ENCODE results near the gene TANC2. TPM values are rescaled to one million over a fixed set of nuclear protein-coding genes. Genes with fewer than 3 reads are reported as not detected.

Gene TANC2
- total and polyA plus RNA-seq, 9 of the 15 experiments (the other 6 are each of a cell fraction or from before 2014, with no cell fraction given) = 0.46 to 7.8 (median 4.5) TPM

DNA sequence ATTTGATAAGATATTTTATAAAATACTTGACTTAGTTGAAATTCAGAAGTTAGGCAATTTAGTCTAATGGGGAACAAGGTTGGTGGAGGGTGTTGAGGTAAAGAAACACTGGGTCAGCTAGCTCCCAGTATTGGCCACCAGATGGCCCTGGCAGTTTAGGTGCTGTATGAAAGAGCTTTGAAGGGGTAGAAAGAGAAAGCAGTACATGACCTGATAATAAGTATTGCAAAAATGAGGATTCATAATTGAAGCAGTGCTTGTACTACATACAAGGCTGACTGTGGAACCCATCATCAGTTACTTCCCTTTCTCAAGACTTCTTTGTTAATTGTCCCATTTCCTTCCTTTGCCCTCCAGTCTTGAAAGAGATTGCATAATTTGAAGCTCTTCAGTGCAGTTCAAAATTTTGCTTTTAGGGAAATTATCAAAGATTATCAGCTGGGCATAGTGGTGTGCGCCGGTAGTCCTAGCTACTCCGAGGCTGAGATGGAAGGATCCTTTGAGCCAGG lies 29.4 kb downstream of the TANC2 start (continued):
- TF ChIP-seq SMARCB1 (IDR thresholded peaks at IDR 0.05; ENCODE audit: insufficient read length, low read depth) (no peak), SP2 (IDR thresholded peaks at IDR 0.05; ENCODE audit: extremely low read depth, low read depth, low read length, poor library complexity, severe bottlenecking) (no peak), ZNF253 (CRISPR knock-in tag; conservative IDR thresholded peaks at IDR 0.05) (no peak), SMARCA4 (IDR thresholded peaks at IDR 0.05) (no peak), SMARCC2 (IDR thresholded peaks at IDR 0.05; ENCODE audit: low read depth) (no peak), ZNF134 (CRISPR knock-in tag; conservative IDR thresholded peaks at IDR 0.05) (no peak), TSC22D4 (tag; IDR thresholded peaks at IDR 0.05) (no peak), L3MBTL2 (IDR thresholded peaks at IDR 0.05) (0 out of 2 replicates have a peak, but pooled peaks have one; percentile 10), LCOR (CRISPR knock-in tag; IDR thresholded peaks at IDR 0.05) (no peak), ILK (tag; IDR thresholded peaks at IDR 0.05; ENCODE audit: borderline replicate concordance, low read depth) (no peak), NCOA4 (IDR thresholded peaks at IDR 0.05; ENCODE audit: partially characterized antibody) (no peak), RAD21 (CRISPR knock-in tag; conservative IDR thresholded peaks at IDR 0.05 in 1 of 2, IDR thresholded peaks at IDR 0.05 in 1 of 2) (peak; percentile 57 to 76), XRCC3 (IDR thresholded peaks at IDR 0.05) (no peak), THRAP3 (IDR thresholded peaks at IDR 0.05; ENCODE audit: borderline replicate concordance) (no peak), SMAD3 (CRISPR knock-in tag; conservative IDR thresholded peaks at IDR 0.05) (no peak), ZNF324 (CRISPR knock-in tag; IDR thresholded peaks at IDR 0.05) (no peak), ZNF217 (CRISPR knock-in tag; IDR thresholded peaks at IDR 0.05) (no peak), TAF7 (tag; IDR thresholded peaks at IDR 0.05) (no peak)
- TF ChIP-seq, protein P1, sequence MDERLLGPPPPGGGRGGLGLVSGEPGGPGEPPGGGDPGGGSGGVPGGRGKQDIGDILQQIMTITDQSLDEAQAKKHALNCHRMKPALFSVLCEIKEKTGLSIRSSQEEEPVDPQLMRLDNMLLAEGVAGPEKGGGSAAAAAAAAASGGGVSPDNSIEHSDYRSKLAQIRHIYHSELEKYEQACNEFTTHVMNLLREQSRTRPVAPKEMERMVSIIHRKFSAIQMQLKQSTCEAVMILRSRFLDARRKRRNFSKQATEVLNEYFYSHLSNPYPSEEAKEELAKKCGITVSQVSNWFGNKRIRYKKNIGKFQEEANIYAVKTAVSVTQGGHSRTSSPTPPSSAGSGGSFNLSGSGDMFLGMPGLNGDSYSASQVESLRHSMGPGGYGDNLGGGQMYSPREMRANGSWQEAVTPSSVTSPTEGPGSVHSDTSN (CRISPR knock-in tag; IDR thresholded peaks at IDR 0.05; ENCODE audit: low read depth) = no peak
- TF ChIP-seq, protein P1 (tag; conservative IDR thresholded peaks at IDR 0.05; ENCODE audit: low read depth) = no peak
- TF ChIP-seq, protein P2, sequence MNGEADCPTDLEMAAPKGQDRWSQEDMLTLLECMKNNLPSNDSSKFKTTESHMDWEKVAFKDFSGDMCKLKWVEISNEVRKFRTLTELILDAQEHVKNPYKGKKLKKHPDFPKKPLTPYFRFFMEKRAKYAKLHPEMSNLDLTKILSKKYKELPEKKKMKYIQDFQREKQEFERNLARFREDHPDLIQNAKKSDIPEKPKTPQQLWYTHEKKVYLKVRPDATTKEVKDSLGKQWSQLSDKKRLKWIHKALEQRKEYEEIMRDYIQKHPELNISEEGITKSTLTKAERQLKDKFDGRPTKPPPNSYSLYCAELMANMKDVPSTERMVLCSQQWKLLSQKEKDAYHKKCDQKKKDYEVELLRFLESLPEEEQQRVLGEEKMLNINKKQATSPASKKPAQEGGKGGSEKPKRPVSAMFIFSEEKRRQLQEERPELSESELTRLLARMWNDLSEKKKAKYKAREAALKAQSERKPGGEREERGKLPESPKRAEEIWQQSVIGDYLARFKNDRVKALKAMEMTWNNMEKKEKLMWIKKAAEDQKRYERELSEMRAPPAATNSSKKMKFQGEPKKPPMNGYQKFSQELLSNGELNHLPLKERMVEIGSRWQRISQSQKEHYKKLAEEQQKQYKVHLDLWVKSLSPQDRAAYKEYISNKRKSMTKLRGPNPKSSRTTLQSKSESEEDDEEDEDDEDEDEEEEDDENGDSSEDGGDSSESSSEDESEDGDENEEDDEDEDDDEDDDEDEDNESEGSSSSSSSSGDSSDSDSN (IDR thresholded peaks at IDR 0.05; ENCODE audit: borderline replicate concordance in 1 of 2, low read depth in 2 of 2, low read length in 2 of 2) = no peak
- TF ChIP-seq, protein P3, sequence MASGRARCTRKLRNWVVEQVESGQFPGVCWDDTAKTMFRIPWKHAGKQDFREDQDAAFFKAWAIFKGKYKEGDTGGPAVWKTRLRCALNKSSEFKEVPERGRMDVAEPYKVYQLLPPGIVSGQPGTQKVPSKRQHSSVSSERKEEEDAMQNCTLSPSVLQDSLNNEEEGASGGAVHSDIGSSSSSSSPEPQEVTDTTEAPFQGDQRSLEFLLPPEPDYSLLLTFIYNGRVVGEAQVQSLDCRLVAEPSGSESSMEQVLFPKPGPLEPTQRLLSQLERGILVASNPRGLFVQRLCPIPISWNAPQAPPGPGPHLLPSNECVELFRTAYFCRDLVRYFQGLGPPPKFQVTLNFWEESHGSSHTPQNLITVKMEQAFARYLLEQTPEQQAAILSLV (tag; IDR thresholded peaks at IDR 0.05) = no peak
- TF ChIP-seq, protein P4, sequence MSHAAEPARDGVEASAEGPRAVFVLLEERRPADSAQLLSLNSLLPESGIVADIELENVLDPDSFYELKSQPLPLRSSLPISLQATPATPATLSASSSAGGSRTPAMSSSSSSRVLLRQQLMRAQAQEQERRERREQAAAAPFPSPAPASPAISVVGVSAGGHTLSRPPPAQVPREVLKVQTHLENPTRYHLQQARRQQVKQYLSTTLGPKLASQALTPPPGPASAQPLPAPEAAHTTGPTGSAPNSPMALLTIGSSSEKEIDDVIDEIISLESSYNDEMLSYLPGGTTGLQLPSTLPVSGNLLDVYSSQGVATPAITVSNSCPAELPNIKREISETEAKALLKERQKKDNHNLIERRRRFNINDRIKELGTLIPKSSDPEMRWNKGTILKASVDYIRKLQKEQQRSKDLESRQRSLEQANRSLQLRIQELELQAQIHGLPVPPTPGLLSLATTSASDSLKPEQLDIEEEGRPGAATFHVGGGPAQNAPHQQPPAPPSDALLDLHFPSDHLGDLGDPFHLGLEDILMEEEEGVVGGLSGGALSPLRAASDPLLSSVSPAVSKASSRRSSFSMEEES (CRISPR knock-in tag; IDR thresholded peaks at IDR 0.05) = no peak
